Measurements from ENCODE around the gene SLC37A2.

The SLC37A2 gene

GRCh38 chr11:125072961-125073590 lies 10.0 kb downstream of the SLC37A2 start:
- no peaks in the 10 kb centered on the region for H3K36me3 ChIP-seq (ENCODE audit: low read depth)
- ATAC-seq (ENCODE audit: low read depth) (no peak), DNase-seq (ENCODE audit: low spot score) (no peak)
- H3K4me3 ChIP-seq (ENCODE audit: severe bottlenecking), result no peak overlapping the region
- H3K9me3 ChIP-seq (ENCODE audit: severe bottlenecking), result no peaks in the 10 kb centered on the region
- H3K27me3 ChIP-seq (ENCODE audit: insufficient read depth, poor library complexity, severe bottlenecking), result no peaks in the 10 kb centered on the region
- no peak for TF ChIP-seq CTCF (IDR thresholded peaks at IDR 0.05; ENCODE audit: poor library complexity, severe bottlenecking)
- H3K27ac ChIP-seq (ENCODE audit: poor library complexity, severe bottlenecking), result no peak overlapping the region
- H3K4me1 ChIP-seq (ENCODE audit: insufficient read depth, poor library complexity, severe bottlenecking), result peaks cover 36% of the 10 kb centered on the region

DNA sequence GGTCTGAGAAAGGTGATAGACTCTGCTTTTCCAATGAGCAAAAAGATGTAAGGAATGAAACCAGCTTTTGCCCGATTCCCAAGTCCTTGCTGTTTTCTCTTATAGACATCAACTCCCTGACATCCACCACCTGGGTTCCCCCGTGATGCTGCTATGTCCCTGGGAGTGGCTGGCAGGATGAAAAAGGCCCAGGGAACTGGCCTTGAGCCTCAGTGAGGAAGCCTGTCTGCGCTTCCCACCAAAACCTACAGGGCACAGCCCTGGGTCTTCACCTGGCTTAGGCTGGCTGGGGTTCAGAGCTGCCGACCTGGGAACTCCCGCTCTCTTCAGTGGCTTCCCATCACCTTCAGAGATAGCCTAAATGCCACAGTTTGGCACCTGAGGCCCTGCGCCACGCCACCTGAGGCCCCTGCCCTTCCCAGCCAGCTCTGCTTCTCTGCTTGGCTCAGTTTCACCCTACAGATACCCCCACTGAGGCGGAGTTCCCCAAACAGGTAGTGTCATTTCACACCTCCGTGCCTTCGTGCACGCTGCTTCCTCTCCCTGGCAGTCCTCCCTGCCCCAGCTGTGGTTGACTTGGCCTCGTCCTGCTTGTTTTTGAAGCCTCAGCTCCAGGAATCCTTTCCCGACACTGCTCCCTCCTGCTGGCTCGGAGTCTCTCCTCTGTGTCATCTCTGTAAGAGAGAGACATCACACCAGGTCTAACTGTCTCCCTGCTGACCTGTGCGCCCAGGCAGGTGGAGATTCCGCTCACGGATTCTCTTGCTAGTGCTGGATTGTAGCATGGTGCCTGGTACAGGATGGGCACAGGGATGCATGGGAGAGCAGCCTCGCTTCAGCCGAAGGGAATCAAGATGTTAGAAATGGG lies 10.7 kb downstream of the SLC37A2 start:
- peaks cover 36% of the 10 kb centered on the region for H3K4me1 ChIP-seq (ENCODE audit: insufficient read depth, poor library complexity, severe bottlenecking)
- H3K27me3 ChIP-seq (ENCODE audit: insufficient read depth, poor library complexity, severe bottlenecking), result no peaks in the 10 kb centered on the region
- TF ChIP-seq CTCF (IDR thresholded peaks at IDR 0.05; ENCODE audit: poor library complexity, severe bottlenecking), result no peak
- H3K4me3 ChIP-seq (ENCODE audit: severe bottlenecking), result no peak overlapping the region
- H3K9me3 ChIP-seq (ENCODE audit: severe bottlenecking), result no peaks in the 10 kb centered on the region
- no peak overlapping the region for H3K27ac ChIP-seq (ENCODE audit: poor library complexity, severe bottlenecking)
- ATAC-seq (ENCODE audit: low read depth), result no peak
- no peaks in the 10 kb centered on the region for H3K36me3 ChIP-seq (ENCODE audit: low read depth)
- DNase-seq (ENCODE audit: low spot score), result no peak

- no peaks in the 10 kb centered on the region for H3K27me3 ChIP-seq (ENCODE audit: insufficient read depth, poor library complexity, severe bottlenecking)
- H3K4me1 ChIP-seq (ENCODE audit: insufficient read depth, poor library complexity, severe bottlenecking), result peaks cover 31% of the 10 kb centered on the region
- H3K4me3 ChIP-seq (ENCODE audit: severe bottlenecking), result no peak overlapping the region
- no peaks in the 10 kb centered on the region for H3K36me3 ChIP-seq (ENCODE audit: low read depth)
- H3K27ac ChIP-seq (ENCODE audit: poor library complexity, severe bottlenecking), result peak overlapping the region; percentile 45
- no peak for ATAC-seq (ENCODE audit: low read depth)
- DNase-seq (ENCODE audit: low spot score), result no peak
- H3K9me3 ChIP-seq (ENCODE audit: severe bottlenecking), result no peaks in the 10 kb centered on the region
- no peak for TF ChIP-seq CTCF (IDR thresholded peaks at IDR 0.05; ENCODE audit: poor library complexity, severe bottlenecking)
These were observed 11.6 kb downstream of the SLC37A2 start for GRCh38 chr11:125074511-125075241.

DNA sequence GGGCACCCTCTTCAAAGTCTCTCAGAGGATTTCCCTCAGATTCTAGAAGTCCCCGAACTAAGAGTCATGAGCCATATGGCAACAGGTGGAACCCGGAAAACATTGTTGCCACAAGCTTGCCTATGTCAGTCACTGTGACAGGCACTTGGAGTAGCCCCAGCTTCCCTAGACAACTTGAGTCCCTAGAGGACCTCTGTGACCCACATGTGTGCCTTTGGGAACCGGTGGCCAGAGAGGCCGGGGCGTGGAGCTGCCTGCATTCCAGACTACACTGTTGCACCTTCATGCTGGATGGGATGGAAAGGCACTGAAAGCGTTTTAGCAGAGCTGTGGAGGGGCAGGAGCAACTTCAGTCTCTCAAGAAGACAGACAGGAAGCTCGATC lies 12.1 kb downstream of the SLC37A2 start:
- peak overlapping the region; percentile 45 for H3K27ac ChIP-seq (ENCODE audit: poor library complexity, severe bottlenecking)
- H3K4me1 ChIP-seq (ENCODE audit: insufficient read depth, poor library complexity, severe bottlenecking), result peaks cover 26% of the 10 kb centered on the region
- no peaks in the 10 kb centered on the region for H3K9me3 ChIP-seq (ENCODE audit: severe bottlenecking)
- no peak overlapping the region for H3K4me3 ChIP-seq (ENCODE audit: severe bottlenecking)
- no peaks in the 10 kb centered on the region for H3K27me3 ChIP-seq (ENCODE audit: insufficient read depth, poor library complexity, severe bottlenecking)
- ATAC-seq (ENCODE audit: low read depth), result no peak
- TF ChIP-seq CTCF (IDR thresholded peaks at IDR 0.05; ENCODE audit: poor library complexity, severe bottlenecking), result no peak
- H3K36me3 ChIP-seq (ENCODE audit: low read depth), result no peaks in the 10 kb centered on the region
- no peak for DNase-seq (ENCODE audit: low spot score)

Data from RWPE2 (cell line).